GOT3 (cell line): Measurements from ENCODE around the gene S100B.

Source experiments
- DNase-seq: peaks from one replicate; lab custom pipeline; 2025; ENCODE audit warnings: mixed read lengths; lab: John Stamatoyannopoulos, UW

Gene S100B

GRCh38 chr21:46560568-46561444 is 44.1 kb downstream of the S100B start:
- DNase-seq, result no peak

GRCh38 chr21:46559291-46559983 is 45.4 kb downstream of the S100B start:
- no peak for DNase-seq

- no peak for DNase-seq
Observed at GRCh38 chr21:46557919-46558392, 46.9 kb downstream of the S100B start.

GRCh38 chr21:46557469-46557868 is 47.4 kb downstream of the S100B start:
- DNase-seq, result no peak

GRCh38 chr21:46556802-46557201 is 48.1 kb downstream of the S100B start:
- DNase-seq, result no peak

- DNase-seq, result no peak
Observed at GRCh38 chr21:46555678-46556077, 49.2 kb downstream of the S100B start.

GRCh38 chr21:46555225-46555617 is 49.7 kb downstream of the S100B start:
- DNase-seq, result no peak

- DNase-seq, result no peak
Observed at GRCh38 chr21:46554431-46555224, 50.3 kb downstream of the S100B start.

- no peak for DNase-seq
Observed at GRCh38 chr21:46553993-46554392, 50.9 kb downstream of the S100B start.

GRCh38 chr21:46552865-46553379 is 52.0 kb downstream of the S100B start:
- no peak for DNase-seq

- DNase-seq, result no peak
Observed at GRCh38 chr21:46552274-46552673, 52.6 kb downstream of the S100B start.

- no peak for DNase-seq
Observed at GRCh38 chr21:46551636-46552241, 53.1 kb downstream of the S100B start.

- no peak for DNase-seq
Observed at GRCh38 chr21:46550116-46550941, 54.6 kb downstream of the S100B start.

- no peak for DNase-seq
Observed at GRCh38 chr21:46549650-46550049, 55.2 kb downstream of the S100B start.
